ENCODE results near the gene IRGC. TPM values are rescaled to one million over a fixed set of nuclear protein-coding genes. Genes with fewer than 3 reads are reported as not detected.
A peak's percentile ranks its signal among the peaks of the same experiment; 100 is the strongest.

The IRGC gene
- total RNA-seq, 4 donors from 2014 or later, result not detected

DNA sequence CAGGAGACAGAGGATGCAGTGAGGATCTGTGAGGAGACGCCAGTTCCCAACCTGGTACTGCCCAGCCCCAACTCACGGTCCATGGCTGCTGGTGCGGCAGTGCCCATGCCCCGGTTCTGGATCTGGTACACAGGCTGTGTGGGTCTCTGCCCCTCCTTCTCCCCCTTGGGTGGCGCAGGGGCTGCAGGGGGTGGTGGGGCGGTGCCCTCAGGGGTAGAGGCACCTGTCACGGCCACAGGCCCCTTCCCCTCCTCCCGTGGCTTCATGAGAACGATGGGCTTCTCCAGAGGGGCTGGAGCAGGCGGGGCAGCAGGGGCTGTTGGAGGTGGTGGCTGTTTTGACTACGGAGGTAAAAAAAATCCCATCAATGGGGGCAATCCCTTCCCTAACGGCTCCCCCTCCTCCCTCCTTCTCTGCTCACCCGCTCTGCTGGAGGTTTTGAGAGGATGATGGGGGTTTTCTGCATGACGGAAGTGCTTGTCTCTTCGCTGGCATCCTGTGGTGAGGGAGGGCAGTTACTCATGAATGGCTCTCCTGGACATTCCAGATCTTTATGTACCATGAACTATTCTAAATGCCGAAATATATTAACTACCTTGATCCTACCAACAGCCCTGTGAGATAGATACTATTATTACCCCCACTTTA, 31.8 kb downstream of the IRGC start:
- Histone ChIP-seq H3K27ac (no peak overlapping the region), H3K9me3 (no peaks in the 10 kb centered on the region), H3K4me1 (peaks cover 11 to 49% (median 15%) of the 10 kb centered on the region in 3 donors), H3K36me3 (peaks cover 16 to 86% (median 39%) of the 10 kb centered on the region in 3 donors), H3K4me3 (no peak overlapping the region), H3K27me3 (no peaks in the 10 kb centered on the region)
- intact Hi-C loops (cut with DNase I), result loop anchor here (5.0 kb wide), 1 partner anchor 35 kb away; the partner anchor contains the start of gene KCNN4
- DNase-seq, result no peak
- 67 to 80% methylated on average over 7 to 14 of the region's 16 CpGs for WGBS, 2 donors
- TF ChIP-seq, protein P1, sequence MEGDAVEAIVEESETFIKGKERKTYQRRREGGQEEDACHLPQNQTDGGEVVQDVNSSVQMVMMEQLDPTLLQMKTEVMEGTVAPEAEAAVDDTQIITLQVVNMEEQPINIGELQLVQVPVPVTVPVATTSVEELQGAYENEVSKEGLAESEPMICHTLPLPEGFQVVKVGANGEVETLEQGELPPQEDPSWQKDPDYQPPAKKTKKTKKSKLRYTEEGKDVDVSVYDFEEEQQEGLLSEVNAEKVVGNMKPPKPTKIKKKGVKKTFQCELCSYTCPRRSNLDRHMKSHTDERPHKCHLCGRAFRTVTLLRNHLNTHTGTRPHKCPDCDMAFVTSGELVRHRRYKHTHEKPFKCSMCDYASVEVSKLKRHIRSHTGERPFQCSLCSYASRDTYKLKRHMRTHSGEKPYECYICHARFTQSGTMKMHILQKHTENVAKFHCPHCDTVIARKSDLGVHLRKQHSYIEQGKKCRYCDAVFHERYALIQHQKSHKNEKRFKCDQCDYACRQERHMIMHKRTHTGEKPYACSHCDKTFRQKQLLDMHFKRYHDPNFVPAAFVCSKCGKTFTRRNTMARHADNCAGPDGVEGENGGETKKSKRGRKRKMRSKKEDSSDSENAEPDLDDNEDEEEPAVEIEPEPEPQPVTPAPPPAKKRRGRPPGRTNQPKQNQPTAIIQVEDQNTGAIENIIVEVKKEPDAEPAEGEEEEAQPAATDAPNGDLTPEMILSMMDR (IDR thresholded peaks at IDR 0.05), result no peak
- no peak for TF ChIP-seq POLR2A (IDR thresholded peaks at IDR 0.05)

DNA sequence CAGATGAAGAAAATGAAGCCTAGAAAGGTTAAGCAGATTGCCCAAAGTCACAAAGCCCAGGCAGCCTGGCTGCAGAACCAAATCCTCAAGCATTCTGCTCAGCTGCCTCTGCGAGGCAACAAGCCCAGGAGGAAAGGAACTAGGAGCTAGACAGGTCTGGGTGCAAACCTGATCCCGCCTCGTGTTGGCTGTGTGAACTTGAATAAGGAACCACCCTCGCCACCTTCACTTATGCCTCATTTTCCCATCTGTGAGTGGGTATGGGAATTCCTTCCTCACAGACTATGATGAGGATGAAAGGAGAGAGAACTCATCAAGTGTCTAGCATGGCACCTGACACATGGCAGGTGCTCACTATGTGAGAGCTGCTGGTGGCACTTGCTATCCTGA, 32.3 kb downstream of the IRGC start:
- H3K4me3 ChIP-seq, result no peak overlapping the region
- 74 to 76% methylated on average over 2 to 4 of the region's 4 CpGs for WGBS, 2 donors
- no peak overlapping the region for H3K27ac ChIP-seq
- no peaks in the 10 kb centered on the region for H3K9me3 ChIP-seq
- TF ChIP-seq, protein P1 (IDR thresholded peaks at IDR 0.05), result no peak
- H3K4me1 ChIP-seq, result peaks cover 16 to 55% (median 20%) of the 10 kb centered on the region in 3 donors
- intact Hi-C loops (cut with DNase I), result loop anchor here (5.0 kb wide), 1 partner anchor 34 kb away; the partner anchor contains the start of gene KCNN4
- H3K36me3 ChIP-seq, result peaks cover 16 to 81% (median 39%) of the 10 kb centered on the region in 3 donors
- DNase-seq, result no peak
- no peaks in the 10 kb centered on the region for H3K27me3 ChIP-seq

DNA sequence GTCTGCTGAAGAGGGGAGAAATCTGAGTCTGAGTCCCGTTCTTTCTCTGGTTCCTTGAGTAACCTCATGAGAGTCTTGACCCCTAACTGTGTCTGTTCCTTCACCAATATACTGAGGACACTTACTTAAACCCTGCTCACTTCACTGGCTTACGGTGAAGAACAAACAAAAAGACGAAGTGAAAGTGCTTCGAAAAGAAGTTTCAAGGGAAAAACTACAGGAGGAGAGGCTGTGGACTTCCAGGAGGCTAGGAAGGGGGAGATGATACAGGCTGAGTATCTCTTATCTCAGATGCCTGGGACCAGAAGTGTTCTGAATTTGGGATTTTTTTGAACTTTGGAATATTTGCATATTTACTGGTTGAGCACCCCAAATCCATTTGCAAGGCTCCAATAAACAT, 32.8 kb downstream of the IRGC start:
- intact Hi-C loops (cut with DNase I), result loop anchor here (5.0 kb wide), 1 partner anchor 34 kb away; the partner anchor contains the start of gene KCNN4
- 78 to 100% methylated on average over 3 to 4 of the region's 4 CpGs for WGBS, 2 donors
- Histone ChIP-seq H3K27me3 (no peaks in the 10 kb centered on the region), H3K27ac (peak overlapping the region in 2 of 4 donors; percentile 22 to 56), H3K9me3 (no peaks in the 10 kb centered on the region), H3K4me1 (peaks cover 16 to 59% (median 25%) of the 10 kb centered on the region in 3 donors), H3K4me3 (no peak overlapping the region), H3K36me3 (peaks cover 16 to 76% (median 39%) of the 10 kb centered on the region in 3 donors)
- no peak for DNase-seq
- TF ChIP-seq, protein P1 (IDR thresholded peaks at IDR 0.05), result no peak
- TF ChIP-seq POLR2A (IDR thresholded peaks at IDR 0.05), result no peak

GRCh38 chr19:43749152-43749551, 33.3 kb downstream of the IRGC start:
- intact Hi-C loops (cut with DNase I), result loop anchor here (5.0 kb wide), 1 partner anchor 33 kb away; the partner anchor contains the start of gene KCNN4
- WGBS, 2 donors, result 68 to 77% methylated on average over 7 of the region's 7 CpGs
- Histone ChIP-seq H3K36me3 (peaks cover 16 to 71% (median 39%) of the 10 kb centered on the region in 3 donors), H3K27ac (peak overlapping the region in 3 of 4 donors; percentile 22 to 56 (median 37)), H3K9me3 (no peaks in the 10 kb centered on the region), H3K4me1 (peaks cover 16 to 64% (median 30%) of the 10 kb centered on the region in 3 donors), H3K27me3 (no peaks in the 10 kb centered on the region), H3K4me3 (no peak overlapping the region)
- TF ChIP-seq, protein P1 (IDR thresholded peaks at IDR 0.05), result no peak
- TF ChIP-seq POLR2A (IDR thresholded peaks at IDR 0.05), result no peak
- no peak for DNase-seq

- Histone ChIP-seq H3K27me3 (no peaks in the 10 kb centered on the region), H3K27ac (peak overlapping the region in 3 of 4 donors; percentile 22 to 56 (median 37)), H3K4me1 (peaks cover 16 to 64% (median 30%) of the 10 kb centered on the region in 3 donors), H3K9me3 (no peaks in the 10 kb centered on the region), H3K36me3 (peaks cover 16 to 64% (median 35%) of the 10 kb centered on the region in 3 donors), H3K4me3 (no peak overlapping the region)
- DNase-seq, result no peak
- TF ChIP-seq, protein P1 (IDR thresholded peaks at IDR 0.05), result no peak
- no peak for TF ChIP-seq POLR2A (IDR thresholded peaks at IDR 0.05)
- 100% methylated on average over 1 of the region's 1 CpG for WGBS, 2 donors
- intact Hi-C loops (cut with DNase I), result loop anchor here (5.0 kb wide), 1 partner anchor 32 kb away; the partner anchor contains the start of gene KCNN4
These were observed 34.0 kb downstream of the IRGC start for GRCh38 chr19:43749898-43750297.

Measured in esophagus squamous epithelium (tissue), 5 donors.